ENCODE measurements around the gene SMARCB1. TPM values are rescaled to one million over a fixed set of nuclear protein-coding genes. Genes with fewer than 3 reads are reported as not detected.

SMARCB1 gene
- total RNA-seq, 1 experiment from 2014 or later: 85.9 TPM

DNA sequence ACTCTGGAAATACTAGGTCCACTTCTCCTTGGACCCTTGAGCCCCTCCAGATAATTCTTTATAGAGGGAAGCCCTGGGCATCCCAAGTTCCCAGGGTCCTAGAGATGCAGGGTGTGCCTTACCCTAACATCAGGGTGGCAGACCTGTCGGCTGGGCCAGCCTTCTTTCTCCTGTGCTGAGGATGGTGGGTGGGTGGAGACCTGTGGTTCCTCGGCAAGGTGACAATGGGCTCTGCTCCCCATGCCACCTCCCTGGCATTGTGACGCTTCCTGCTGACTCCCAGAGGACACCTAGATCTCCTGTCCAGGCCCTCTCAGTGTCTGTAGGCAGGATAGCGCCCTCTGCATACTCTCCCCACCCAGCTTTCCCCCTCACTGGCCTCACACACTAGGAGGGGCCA is 55.8 kb downstream of the SMARCB1 start:
- intact Hi-C loops (cut with micrococcal nuclease): no loop called here
- Histone ChIP-seq H4K20me1 (ENCODE audit: low read length) (no peaks in the 10 kb centered on the region), H3K79me2 (ENCODE audit: low read length) (no peaks in the 10 kb centered on the region), H3K4me3 (ENCODE audit: low read length) (no peak overlapping the region), H3K9me2 (replicated peaks; ENCODE audit: low read length) (no peaks in the 10 kb centered on the region), H3K36me3 (ENCODE audit: low read depth, low read length) (no peaks in the 10 kb centered on the region), H2AFZ (ENCODE audit: low read length) (no peak overlapping the region), H3K9ac (ENCODE audit: low read length) (no peak overlapping the region), H3K4me2 (ENCODE audit: low read length) (no peak overlapping the region), H3K4me1 (ENCODE audit: insufficient read depth, low read length) (0 out of 2 replicates have a peak, but pooled peaks cover 3% of the 10 kb centered on the region), H3K27me3 (ENCODE audit: low read length) (no peaks in the 10 kb centered on the region), H3K9me3 (ENCODE audit: low read length) (no peaks in the 10 kb centered on the region), H3K27ac (ENCODE audit: low read length) (no peak overlapping the region), H3F3A (ENCODE audit: low read length, unreplicated experiment) (no peaks in the 10 kb centered on the region)
- ChIA-PET CTCF (no interaction called here), POLR2A (ENCODE audit: unreplicated experiment) (no interaction called here)
- TF ChIP-seq, protein P1, sequence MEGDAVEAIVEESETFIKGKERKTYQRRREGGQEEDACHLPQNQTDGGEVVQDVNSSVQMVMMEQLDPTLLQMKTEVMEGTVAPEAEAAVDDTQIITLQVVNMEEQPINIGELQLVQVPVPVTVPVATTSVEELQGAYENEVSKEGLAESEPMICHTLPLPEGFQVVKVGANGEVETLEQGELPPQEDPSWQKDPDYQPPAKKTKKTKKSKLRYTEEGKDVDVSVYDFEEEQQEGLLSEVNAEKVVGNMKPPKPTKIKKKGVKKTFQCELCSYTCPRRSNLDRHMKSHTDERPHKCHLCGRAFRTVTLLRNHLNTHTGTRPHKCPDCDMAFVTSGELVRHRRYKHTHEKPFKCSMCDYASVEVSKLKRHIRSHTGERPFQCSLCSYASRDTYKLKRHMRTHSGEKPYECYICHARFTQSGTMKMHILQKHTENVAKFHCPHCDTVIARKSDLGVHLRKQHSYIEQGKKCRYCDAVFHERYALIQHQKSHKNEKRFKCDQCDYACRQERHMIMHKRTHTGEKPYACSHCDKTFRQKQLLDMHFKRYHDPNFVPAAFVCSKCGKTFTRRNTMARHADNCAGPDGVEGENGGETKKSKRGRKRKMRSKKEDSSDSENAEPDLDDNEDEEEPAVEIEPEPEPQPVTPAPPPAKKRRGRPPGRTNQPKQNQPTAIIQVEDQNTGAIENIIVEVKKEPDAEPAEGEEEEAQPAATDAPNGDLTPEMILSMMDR (conservative IDR thresholded peaks at IDR 0.05; ENCODE audit: low read depth, low read length): no peak
- TF ChIP-seq EZH2phosphoT487 (IDR thresholded peaks at IDR 0.05; ENCODE audit: borderline replicate concordance, low read length) (no peak), EZH2 (IDR thresholded peaks at IDR 0.05; ENCODE audit: low read length, unreplicated experiment) (no peak)
- ATAC-seq (no peak), DNase-seq (no peak)
- BruUV-seq (replicated peaks): no TSS peak

DNA sequence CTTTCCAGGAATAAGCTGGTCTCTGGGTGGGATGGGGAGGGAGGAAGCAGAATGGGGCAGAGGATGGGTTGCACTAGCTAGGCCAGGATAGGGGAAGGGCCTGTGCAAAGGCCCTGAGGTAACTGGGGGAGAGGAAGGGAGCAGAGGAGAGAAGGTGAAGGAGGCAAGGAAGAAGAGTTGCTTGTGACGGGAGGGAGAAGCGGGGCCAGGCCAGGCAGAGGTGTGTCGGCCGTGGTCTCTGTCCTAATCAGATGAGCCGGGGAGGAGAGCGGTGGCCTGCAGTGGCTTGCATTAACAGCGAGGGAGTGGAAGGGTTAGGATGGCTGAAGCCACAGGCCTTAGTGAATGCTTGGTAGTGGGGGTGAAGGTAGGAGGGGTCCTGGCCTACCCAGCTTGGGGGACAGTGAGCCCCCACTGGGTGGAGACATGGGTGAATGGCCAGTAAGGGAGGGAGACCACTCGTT is 58.0 kb downstream of the SMARCB1 start:
- no peak overlapping the region for H3K27ac ChIP-seq (ENCODE audit: low read length)
- no peak overlapping the region for H3K4me3 ChIP-seq (ENCODE audit: low read length)
- H4K20me1 ChIP-seq (ENCODE audit: low read length): no peaks in the 10 kb centered on the region
- ChIA-PET CTCF (no interaction called here), POLR2A (ENCODE audit: unreplicated experiment) (no interaction called here)
- no peaks in the 10 kb centered on the region for H3F3A ChIP-seq (ENCODE audit: low read length, unreplicated experiment)
- no peaks in the 10 kb centered on the region for H3K27me3 ChIP-seq (ENCODE audit: low read length)
- no peak for ATAC-seq
- no peaks in the 10 kb centered on the region for H3K36me3 ChIP-seq (ENCODE audit: low read depth, low read length)
- no peak overlapping the region for H2AFZ ChIP-seq (ENCODE audit: low read length)
- TF ChIP-seq EZH2 (IDR thresholded peaks at IDR 0.05; ENCODE audit: low read length, unreplicated experiment) (no peak), EZH2phosphoT487 (IDR thresholded peaks at IDR 0.05; ENCODE audit: borderline replicate concordance, low read length) (no peak)
- TF ChIP-seq, protein P1 (conservative IDR thresholded peaks at IDR 0.05; ENCODE audit: low read depth, low read length): no peak
- H3K4me1 ChIP-seq (ENCODE audit: insufficient read depth, low read length): no peaks in the 10 kb centered on the region
- H3K9me3 ChIP-seq (ENCODE audit: low read length): no peaks in the 10 kb centered on the region
- H3K9ac ChIP-seq (ENCODE audit: low read length): no peak overlapping the region
- no peak overlapping the region for H3K4me2 ChIP-seq (ENCODE audit: low read length)
- no peaks in the 10 kb centered on the region for H3K79me2 ChIP-seq (ENCODE audit: low read length)
- no peaks in the 10 kb centered on the region for H3K9me2 ChIP-seq (replicated peaks; ENCODE audit: low read length)
- no peak for DNase-seq
- BruUV-seq (replicated peaks): no TSS peak
- intact Hi-C loops (cut with micrococcal nuclease): loop anchor here (5.0 kb wide), 2 partner anchors 77 to 302 kb away; partner anchors contain the start of gene CHCHD10

- DNase-seq (no peak), ATAC-seq (no peak)
- CTCF ChIA-PET: no interaction called here
- Histone ChIP-seq H4K20me1 (ENCODE audit: low read length) (no peaks in the 10 kb centered on the region), H3K4me1 (ENCODE audit: insufficient read depth, low read length) (no peaks in the 10 kb centered on the region), H3K36me3 (ENCODE audit: low read depth, low read length) (no peaks in the 10 kb centered on the region), H3K9me3 (ENCODE audit: low read length) (no peaks in the 10 kb centered on the region), H3K27me3 (ENCODE audit: low read length) (no peaks in the 10 kb centered on the region), H3K4me2 (ENCODE audit: low read length) (no peak overlapping the region), H3F3A (ENCODE audit: low read length, unreplicated experiment) (no peaks in the 10 kb centered on the region), H3K9ac (ENCODE audit: low read length) (no peak overlapping the region), H3K79me2 (ENCODE audit: low read length) (no peaks in the 10 kb centered on the region), H3K9me2 (replicated peaks; ENCODE audit: low read length) (no peaks in the 10 kb centered on the region), H3K27ac (ENCODE audit: low read length) (no peak overlapping the region), H3K4me3 (ENCODE audit: low read length) (no peak overlapping the region), H2AFZ (ENCODE audit: low read length) (no peak overlapping the region)
- POLR2A ChIA-PET (ENCODE audit: unreplicated experiment): no interaction called here
- intact Hi-C loops (cut with micrococcal nuclease): loop anchor here (5.0 kb wide), 2 partner anchors 78 to 303 kb away; partner anchors contain the start of gene CHCHD10
- no peak for TF ChIP-seq EZH2 (IDR thresholded peaks at IDR 0.05; ENCODE audit: low read length, unreplicated experiment)
- TF ChIP-seq, protein P1 (conservative IDR thresholded peaks at IDR 0.05; ENCODE audit: low read depth, low read length): no peak
- no TSS peak for BruUV-seq (replicated peaks)
Measured at GRCh38 chr22:23845265-23846080, 58.7 kb downstream of the SMARCB1 start.

All from PC-3 (cell line).